MM.1S (cell line): ENCODE results near the gene DGKA.

Source experiments
- DNase-seq: peaks from one replicate; pipeline ENCODE4 v3.0.0-alpha.2; 2015
- H2AFZ ChIP-seq: fragments of 300-600 bp; sonication (generic); 2 replicates; pipeline ENCODE4 v1.6.0; 2016; ENCODE audit warnings: antibody characterized with exemption, low read length
- H3F3A ChIP-seq: fragments of 300-600 bp; sonication (generic); 2 replicates; pipeline ENCODE4 v1.6.1; 2016; ENCODE audit warnings: mild to moderate bottlenecking, antibody characterized with exemption, low read length, moderate library complexity, mixed read lengths; ENCODE audit not compliant: insufficient read depth
- H3K27ac ChIP-seq: fragments of 300-600 bp; sonication (generic); 2 replicates; pipeline ENCODE4 v1.5.1; 2016; ENCODE audit warnings: mild to moderate bottlenecking, low read length
- H3K27me3 ChIP-seq: fragments of 300-600 bp; sonication (generic); replicated peaks from 2 replicates; pipeline ENCODE4 v1.6.0; 2016; ENCODE audit warnings: low read length; ENCODE audit not compliant: insufficient read depth
- H3K36me3 ChIP-seq: fragments of 300-600 bp; sonication (generic); replicated peaks from 2 replicates; pipeline ENCODE4 v1.6.1; 2016; ENCODE audit warnings: mild to moderate bottlenecking, low read length, mixed read lengths; ENCODE audit not compliant: insufficient read depth
- H3K4me1 ChIP-seq: fragments of 300-600 bp; sonication (generic); 2 replicates; pipeline ENCODE4 v1.6.1; 2016; ENCODE audit warnings: low read length, mixed read lengths
- H3K4me2 ChIP-seq: fragments of 300-600 bp; sonication (generic); 2 replicates; pipeline ENCODE4 v1.6.0; 2016; ENCODE audit warnings: low read depth, low read length
- H3K4me3 ChIP-seq: fragments of 300-600 bp; sonication (generic); 2 replicates; pipeline ENCODE4 v1.5.1; 2016; ENCODE audit warnings: low read length, mixed read lengths
- H3K79me2 ChIP-seq: fragments of 300-600 bp; sonication (generic); 2 replicates; pipeline ENCODE4 v1.6.1; 2016; ENCODE audit warnings: mixed run types, low read length, mixed read lengths
- H3K9ac ChIP-seq: fragments of 300-600 bp; sonication (generic); 2 replicates; pipeline ENCODE4 v1.6.1; 2016; ENCODE audit warnings: low read length, mixed read lengths
- H3K9me2 ChIP-seq: fragments of 300-600 bp; sonication (generic); replicated peaks from 2 replicates; pipeline ENCODE4 v1.6.1; 2016; ENCODE audit warnings: mild to moderate bottlenecking, low read length, mixed read lengths; ENCODE audit not compliant: insufficient read depth
- H3K9me3 ChIP-seq: fragments of 300-600 bp; sonication (generic); replicated peaks from 2 replicates; pipeline ENCODE4 v1.6.1; 2016; ENCODE audit warnings: mild to moderate bottlenecking, low read length, mixed read lengths; ENCODE audit not compliant: insufficient read depth
- H4K20me1 ChIP-seq: fragments of 300-600 bp; sonication (generic); 2 replicates; pipeline ENCODE4 v1.6.1; 2016; ENCODE audit warnings: mild to moderate bottlenecking, low read length, moderate library complexity, mixed read lengths; ENCODE audit not compliant: insufficient read depth
- EZH2 ChIP-seq: fragments of 300-600 bp; sonication (generic); optimal IDR thresholded peaks from 2 replicates; pipeline ENCODE3; 2017; ENCODE audit warnings: low read depth, mild to moderate bottlenecking, antibody characterized with exemption, low read length, mixed read lengths
- EZH2phosphoT487 ChIP-seq: fragments of 300-600 bp; sonication (generic); IDR thresholded peaks from 2 replicates; pipeline ENCODE4 v1.6.1; 2018; ENCODE audit warnings: antibody characterized with exemption, low read length
- TF ChIP-seq, protein P1 (sequence below): fragments of 300-600 bp; sonication (generic); IDR thresholded peaks from 2 replicates; pipeline ENCODE4 v1.5.1; 2016; ENCODE audit warnings: antibody characterized with exemption, low read length, mixed read lengths

The DGKA gene

DNA sequence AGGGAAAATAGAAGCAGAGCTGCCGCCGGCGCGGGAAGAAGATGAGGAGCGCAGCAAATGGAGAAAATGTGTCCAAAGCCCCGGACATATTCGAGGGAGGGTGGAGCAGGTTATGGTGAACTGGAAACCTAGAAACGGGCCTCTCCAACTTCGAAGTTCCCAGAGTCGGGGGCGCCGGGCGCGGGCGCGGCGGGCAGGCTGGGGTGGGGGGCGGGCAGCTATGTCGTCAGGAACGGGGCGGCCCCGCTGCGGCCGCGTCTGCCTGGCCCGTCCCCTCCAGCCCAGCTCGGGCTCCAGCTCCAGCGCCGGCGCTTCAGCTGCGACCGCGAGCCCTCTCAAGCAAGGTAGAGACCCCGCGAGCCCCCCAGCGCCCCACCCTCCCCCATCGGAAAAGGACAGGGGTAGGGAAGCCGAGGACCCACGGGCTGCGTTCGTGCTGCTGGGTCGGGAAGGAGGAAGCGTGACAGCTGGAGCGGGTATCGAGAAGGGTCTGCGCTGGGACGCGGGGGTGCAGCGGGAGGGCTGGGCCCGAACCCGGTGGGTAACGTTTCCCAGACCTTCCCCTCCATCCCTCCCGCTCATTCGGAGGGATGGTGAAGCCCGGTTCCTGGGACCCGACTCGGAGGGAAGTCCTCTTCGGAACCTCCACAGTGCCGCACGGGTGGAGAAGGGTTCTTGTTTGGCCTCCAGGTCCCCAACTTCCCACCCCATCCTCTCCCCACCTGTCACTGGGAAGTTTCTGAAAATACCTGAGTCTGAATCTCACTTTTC, 1.0 kb downstream of the DGKA start:
- Histone ChIP-seq H3K9me3 (no peaks in the 10 kb centered on the region), H3K4me3 (peak overlapping the region; percentile 55), H3K9ac (peak overlapping the region; percentile 33; the same call in 1 of the 2 replicates), H3K4me1 (peaks cover 25% of the 10 kb centered on the region), H3K27me3 (0 out of 2 replicates have a peak, but pooled peaks cover 10% of the 10 kb centered on the region), H3F3A (peaks cover 30% of the 10 kb centered on the region), H3K79me2 (peaks cover 6% of the 10 kb centered on the region), H3K9me2 (no peaks in the 10 kb centered on the region), H4K20me1 (no peaks in the 10 kb centered on the region), H2AFZ (peak overlapping the region; percentile 93), H3K4me2 (peak overlapping the region; percentile 79), H3K36me3 (no peaks in the 10 kb centered on the region), H3K27ac (no peak overlapping the region)
- DNase-seq: no peak
- TF ChIP-seq EZH2phosphoT487: no peak
- no peak for TF ChIP-seq EZH2
- TF ChIP-seq, protein P1, sequence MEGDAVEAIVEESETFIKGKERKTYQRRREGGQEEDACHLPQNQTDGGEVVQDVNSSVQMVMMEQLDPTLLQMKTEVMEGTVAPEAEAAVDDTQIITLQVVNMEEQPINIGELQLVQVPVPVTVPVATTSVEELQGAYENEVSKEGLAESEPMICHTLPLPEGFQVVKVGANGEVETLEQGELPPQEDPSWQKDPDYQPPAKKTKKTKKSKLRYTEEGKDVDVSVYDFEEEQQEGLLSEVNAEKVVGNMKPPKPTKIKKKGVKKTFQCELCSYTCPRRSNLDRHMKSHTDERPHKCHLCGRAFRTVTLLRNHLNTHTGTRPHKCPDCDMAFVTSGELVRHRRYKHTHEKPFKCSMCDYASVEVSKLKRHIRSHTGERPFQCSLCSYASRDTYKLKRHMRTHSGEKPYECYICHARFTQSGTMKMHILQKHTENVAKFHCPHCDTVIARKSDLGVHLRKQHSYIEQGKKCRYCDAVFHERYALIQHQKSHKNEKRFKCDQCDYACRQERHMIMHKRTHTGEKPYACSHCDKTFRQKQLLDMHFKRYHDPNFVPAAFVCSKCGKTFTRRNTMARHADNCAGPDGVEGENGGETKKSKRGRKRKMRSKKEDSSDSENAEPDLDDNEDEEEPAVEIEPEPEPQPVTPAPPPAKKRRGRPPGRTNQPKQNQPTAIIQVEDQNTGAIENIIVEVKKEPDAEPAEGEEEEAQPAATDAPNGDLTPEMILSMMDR: no peak

DNA sequence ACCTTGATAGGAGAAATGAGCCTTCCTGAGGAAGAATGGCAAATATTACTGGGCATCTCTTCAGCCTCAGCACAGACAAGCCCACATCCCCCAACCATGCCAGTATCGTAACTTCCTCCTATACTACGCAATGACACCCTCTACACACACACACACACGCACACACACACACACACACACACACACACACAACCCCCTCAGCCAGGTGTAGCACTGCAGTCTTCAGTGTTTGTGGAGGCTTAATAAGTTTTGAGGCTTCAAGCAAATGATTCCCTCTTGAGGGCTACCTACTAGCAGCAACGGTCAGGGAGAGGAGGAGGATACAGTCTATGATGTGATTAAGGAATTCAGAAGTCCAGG, 1.6 kb downstream of the DGKA start:
- Histone ChIP-seq H3K27me3 (0 out of 2 replicates have a peak, but pooled peaks cover 10% of the 10 kb centered on the region), H3K4me1 (peaks cover 25% of the 10 kb centered on the region), H4K20me1 (no peaks in the 10 kb centered on the region), H3K9me3 (no peaks in the 10 kb centered on the region), H3K9me2 (no peaks in the 10 kb centered on the region), H3K4me2 (peak overlapping the region; percentile 79; the same call in 1 of the 2 replicates), H3K9ac (no peak overlapping the region), H3K36me3 (no peaks in the 10 kb centered on the region), H3K4me3 (no peak overlapping the region; the same call in 1 of the 2 replicates), H3F3A (peaks cover 24% of the 10 kb centered on the region), H3K27ac (no peak overlapping the region), H3K79me2 (peaks cover under 1% of the 10 kb centered on the region), H2AFZ (no peak overlapping the region)
- TF ChIP-seq, protein P1: no peak
- TF ChIP-seq EZH2 (no peak), EZH2phosphoT487 (no peak)
- DNase-seq: no peak

DNA sequence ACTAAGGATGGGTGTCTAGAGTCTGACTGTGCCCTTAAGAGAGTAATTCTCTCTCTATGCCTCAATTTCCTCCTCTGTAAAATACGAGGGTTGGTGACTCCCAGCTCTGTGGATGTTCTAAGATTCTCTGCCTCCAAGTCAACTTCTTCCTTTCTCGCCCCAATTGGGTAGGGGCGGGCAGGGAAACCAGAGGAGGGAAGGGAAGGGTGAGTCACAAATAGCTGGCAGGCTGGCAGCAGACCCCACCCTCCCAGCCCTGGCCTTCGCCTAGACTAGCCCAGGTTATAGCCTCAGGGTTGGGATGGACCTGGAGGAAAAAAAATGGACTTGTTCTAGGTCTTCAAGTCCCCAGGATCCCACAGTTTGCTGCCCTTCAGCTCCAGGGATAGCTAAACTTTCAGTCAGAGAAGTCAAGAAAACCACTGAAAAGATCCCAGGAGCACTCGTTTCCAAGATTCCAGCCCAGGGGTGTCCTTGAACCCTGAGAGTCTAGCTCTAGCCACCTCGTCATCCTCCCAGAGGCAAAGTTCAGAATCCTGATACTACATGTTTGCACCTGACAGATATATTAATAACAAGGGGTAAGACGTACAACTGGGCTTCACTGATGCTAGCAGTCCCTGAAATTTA, 2.3 kb downstream of the DGKA start:
- Histone ChIP-seq H3K36me3 (no peaks in the 10 kb centered on the region), H2AFZ (no peak overlapping the region), H3K79me2 (no peaks in the 10 kb centered on the region), H3F3A (peaks cover 18% of the 10 kb centered on the region), H3K9me2 (no peaks in the 10 kb centered on the region), H4K20me1 (no peaks in the 10 kb centered on the region), H3K4me3 (no peak overlapping the region), H3K4me2 (no peak overlapping the region), H3K9ac (no peak overlapping the region), H3K27ac (no peak overlapping the region), H3K4me1 (peaks cover 25% of the 10 kb centered on the region), H3K9me3 (no peaks in the 10 kb centered on the region), H3K27me3 (0 out of 2 replicates have a peak, but pooled peaks cover 10% of the 10 kb centered on the region)
- no peak for DNase-seq
- TF ChIP-seq EZH2 (no peak), EZH2phosphoT487 (no peak)
- TF ChIP-seq, protein P1: no peak
